Prostate gland (tissue), 1 donor: ENCODE data around the gene SYNPO2L.

Experiments used
- POLR2A ChIP-seq: fragments of 450-650 bp; IDR thresholded peaks from one replicate; pipeline ENCODE4 v1.6.1; 2016; ENCODE audit warnings: antibody characterized with exemption, mild to moderate bottlenecking
- POLR2AphosphoS5 ChIP-seq: sonication (generic); formaldehyde crosslinking; IDR thresholded peaks from one replicate; pipeline ENCODE4 v1.6.1; 2017; ENCODE audit warnings: antibody characterized with exemption

DNA sequence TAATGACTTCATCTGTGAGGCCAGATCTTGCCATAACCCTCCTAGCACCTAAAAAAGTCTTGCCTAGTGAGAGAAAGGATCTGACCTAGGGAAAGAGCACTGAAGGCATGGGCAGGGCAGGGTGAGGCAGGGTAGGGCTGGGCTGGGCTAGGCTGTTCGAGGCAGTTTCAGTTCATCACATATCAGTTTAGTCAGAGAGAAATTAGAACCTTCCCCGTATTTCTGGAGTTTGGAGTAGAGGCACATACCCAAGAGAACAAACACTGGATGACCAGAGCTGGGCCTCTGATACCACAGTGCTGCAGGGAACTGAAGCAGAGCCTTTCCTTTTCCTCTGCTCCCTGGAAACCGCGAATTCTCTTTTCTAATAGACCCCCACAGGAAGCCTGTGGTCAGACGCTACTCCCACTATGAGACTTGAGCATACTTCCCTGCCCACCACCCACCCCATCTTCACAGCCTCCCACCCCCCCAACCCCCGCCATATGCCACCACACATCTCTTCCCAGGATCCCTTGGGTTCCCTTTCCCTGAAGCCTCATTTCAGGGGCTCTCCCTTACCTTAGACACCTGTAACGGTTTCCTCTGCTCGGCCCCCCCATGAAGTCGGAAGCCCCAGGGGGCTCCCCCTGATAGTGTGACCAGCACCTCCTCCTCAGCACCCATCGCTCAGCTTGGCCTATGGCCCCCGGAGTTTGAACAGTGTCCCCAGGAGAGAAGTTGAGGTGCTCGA is 406 bp downstream of the SYNPO2L start:
- TF ChIP-seq POLR2A (no peak), POLR2AphosphoS5 (no peak)
